GM19468 (cell line): ENCODE results near the gene PALD1.

Source experiments
- ATAC-seq: cut with Tn5 transposase; IDR thresholded peaks from one replicate; pipeline ENCODE4 v1.9.1; 2021; ENCODE audit warnings: mild to moderate bottlenecking, moderate library complexity, moderate number of reproducible peaks; ENCODE audit not compliant: unreplicated experiment; ENCODE audit errors: extremely low read depth

Gene PALD1

DNA sequence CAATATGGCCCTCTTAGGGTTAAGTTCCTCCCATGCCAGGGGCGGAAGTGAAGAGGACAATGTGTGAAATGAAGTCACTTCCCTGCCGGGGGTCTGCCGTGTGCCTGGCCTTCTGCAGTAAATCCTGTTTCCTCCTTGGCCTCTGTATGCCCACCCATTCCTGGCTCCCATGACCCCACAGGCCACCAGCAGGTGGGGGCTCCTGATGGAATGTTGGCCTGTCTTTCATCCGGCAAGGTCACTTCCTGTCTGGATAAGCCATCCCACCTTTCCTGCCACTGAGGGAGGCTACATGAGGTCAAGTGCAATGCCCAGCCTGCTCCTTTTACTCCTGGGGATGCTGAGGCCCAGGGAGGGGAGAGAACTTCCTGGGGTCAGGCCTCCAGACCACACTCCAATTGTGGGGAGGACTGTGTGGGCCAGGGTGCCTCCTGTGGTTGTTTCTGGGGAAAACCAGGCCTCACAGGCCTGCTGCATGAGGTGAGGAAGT is 22.3 kb downstream of the PALD1 start:
- no peak for ATAC-seq

DNA sequence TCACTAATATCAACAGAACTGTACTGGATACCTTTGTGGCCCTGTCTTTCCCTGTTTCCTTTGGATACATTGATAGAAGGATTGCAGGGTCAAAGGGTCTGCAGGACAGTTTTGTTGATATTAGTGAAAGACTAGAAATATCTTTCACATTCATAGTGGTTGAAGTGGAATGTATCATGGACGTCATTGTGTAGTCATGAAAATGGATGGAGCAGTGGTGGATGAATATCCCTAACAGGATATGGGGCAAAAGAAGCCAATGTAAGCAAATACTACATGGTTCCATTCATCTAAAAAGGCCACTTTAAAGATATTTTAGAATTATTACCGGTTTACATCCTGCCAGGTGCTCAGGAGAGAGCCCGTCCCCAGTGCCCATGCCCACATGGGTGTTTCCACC is 23.8 kb downstream of the PALD1 start:
- no peak for ATAC-seq

DNA sequence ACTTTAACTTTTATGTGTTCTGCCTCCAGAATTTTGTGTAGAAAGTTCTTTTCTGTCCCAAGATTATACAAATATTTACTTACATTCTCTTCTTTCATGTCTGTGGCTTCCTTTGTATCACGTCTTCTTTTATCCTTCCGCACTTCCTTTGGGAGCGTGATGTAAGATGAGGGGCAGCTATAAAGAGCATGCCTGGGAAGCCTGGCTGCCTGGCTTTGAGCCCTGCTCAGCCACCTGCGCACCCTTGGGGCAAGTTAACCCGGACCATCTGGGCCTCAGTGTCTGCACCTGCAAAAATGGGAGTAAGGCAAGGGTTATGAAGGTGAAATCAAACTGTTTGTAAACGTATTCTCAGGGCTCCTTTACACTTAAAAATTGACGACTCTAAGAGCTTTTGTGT is 25.2 kb downstream of the PALD1 start:
- no peak for ATAC-seq

DNA sequence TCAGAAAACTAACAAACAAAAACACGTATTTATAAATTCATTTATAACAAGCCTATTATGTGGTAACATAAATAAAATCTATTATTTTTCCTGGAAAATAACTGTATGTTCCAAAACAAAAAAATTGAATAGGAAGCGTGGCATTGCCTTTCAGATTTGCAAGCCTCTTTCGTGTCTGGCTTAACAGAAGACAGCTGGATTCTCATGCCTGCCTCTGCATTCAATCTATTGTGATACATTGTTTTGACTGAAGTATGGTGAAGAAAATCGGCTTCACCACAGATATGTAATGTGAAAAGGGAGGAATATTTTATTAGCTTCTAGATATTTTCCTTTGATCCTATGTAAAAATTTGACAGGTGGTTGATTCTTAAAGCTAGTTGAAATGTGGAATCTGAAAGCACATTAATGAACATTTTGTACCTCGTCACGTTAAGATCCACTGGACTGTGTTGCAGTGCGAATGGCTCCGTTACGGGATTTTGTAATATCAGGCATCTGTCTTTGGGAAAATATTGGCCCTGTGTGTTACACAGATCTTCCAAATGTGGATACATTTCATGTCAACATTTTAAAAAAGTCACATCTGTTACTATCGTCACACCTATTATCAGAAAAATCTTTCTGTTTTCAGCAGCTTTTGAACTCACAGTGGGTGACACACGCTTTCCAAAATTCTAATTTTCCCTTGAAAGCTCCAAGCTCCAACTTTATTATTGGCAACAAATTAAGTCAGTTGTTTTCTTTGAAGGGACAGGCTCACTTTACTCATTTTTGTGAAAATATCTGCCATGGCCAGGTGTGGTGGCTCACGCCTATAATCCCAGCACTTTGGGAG is 26.2 kb downstream of the PALD1 start:
- no peak for ATAC-seq

DNA sequence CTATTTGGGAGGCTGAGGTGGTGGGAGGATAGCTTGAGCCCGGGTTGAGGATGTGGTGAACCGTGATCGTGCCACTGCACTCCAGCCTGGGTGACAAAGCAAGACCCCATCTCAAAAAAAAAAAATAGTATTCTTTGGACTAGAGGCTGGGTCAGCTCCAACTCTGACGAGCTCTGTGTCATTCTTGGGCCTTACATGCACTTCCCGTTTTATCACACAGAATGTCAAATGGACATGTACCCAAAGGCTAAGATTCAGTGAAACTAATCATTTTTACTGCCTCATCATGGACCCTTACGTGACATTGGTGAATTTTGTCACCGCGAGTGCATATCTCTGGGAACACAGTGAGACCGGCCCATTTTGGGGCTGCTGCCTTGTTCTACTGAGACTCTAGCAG is 27.3 kb downstream of the PALD1 start:
- ATAC-seq, result no peak

DNA sequence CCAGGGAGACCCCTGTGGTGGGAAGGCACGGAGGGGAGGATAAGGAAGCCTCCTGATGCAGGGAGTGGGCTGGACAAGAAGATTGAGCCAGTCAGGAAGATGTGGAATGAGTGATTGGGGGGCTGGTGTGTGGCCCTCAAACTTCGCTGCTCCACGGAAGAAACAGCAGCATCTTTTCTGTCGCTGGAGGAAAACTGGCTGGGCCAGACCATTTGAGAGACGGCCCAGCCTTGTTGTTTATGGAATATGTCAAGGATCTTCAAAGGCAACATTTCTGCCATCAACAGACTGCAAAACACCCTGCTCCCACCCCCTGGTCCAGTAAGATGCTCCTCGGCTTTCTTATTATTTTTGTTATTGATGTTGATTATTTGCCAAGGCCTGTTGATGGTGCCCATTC is 29.4 kb downstream of the PALD1 start:
- no peak for ATAC-seq

DNA sequence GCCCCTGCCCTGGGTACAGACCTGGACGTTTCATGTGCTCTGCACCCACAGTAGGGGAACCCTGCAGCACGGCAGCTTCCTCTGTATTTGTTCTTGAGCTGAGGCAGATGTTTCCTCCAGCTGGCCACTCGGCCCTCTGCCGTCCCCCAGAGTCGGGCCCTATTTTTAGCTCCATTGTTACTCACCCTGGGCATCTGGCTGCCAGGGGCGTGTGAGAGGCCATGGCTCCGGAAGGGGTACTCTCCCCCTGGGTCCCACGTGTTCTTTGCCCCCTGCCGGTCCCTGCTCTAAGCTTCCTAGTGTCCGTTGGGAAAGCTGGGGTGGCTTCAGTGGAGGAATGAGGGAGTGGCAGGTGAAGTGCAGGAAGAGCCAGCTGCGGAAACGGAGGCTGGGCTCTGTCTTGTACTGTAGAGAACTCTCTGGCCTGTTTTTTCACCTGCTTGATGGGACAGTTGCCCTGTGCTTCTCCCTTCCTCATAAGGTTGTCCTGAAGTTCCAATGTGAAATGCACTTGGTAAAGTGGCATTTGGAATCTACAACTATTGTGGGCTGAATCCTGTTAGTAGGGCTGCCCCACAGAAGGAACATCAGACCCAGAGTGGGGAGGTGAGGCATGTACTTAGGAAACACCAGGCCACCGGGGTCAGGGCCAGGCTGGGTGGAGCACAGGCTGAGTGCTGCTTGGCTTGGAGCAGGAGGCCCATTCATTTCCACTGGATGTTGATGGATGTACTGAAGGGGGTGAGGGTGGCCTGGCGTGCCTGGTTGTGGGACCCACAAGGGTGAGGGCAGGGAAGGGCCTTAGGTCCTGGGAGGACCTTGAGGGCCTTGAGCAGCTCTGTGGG is 30.6 kb downstream of the PALD1 start:
- no peak for ATAC-seq

DNA sequence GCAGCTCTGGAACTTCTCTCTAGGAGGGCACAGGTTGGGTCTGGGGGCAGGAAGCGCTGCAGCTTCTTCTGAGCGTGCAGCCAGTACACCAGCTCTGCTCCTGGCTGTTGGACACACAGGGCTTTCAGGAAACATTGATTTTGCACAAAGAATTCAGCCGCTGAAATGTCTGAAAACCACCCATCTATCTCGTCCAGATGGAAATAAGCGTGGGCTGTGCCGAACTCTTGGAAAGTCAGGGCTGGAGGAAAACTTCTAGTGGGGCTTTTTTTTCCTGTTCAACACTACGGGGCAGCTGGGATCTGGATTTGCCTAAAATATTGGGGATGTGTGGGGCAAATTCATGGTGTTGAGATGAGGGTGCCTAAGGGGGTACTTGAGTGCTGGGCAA is 31.2 kb downstream of the PALD1 start:
- ATAC-seq, result no peak

DNA sequence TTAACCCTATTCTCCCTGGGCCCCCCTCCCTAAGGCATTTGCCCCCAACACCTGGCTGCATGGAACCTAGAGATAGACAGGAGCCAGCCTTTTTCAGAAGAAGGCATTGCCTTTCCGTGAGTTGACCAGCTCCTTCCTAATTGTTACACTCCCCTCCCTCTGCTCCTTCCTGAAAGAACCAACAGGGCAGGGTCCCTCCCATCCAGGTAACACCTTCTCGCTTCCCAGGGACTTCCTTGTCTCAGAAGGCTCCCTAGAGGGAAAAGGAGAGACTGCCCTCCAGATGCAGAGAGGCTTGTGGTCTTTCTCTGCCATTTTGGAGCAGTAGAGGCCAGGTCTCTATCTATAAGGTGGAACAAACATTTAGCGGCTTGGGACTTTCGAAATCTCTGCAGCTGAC is 31.9 kb downstream of the PALD1 start:
- no peak for ATAC-seq

DNA sequence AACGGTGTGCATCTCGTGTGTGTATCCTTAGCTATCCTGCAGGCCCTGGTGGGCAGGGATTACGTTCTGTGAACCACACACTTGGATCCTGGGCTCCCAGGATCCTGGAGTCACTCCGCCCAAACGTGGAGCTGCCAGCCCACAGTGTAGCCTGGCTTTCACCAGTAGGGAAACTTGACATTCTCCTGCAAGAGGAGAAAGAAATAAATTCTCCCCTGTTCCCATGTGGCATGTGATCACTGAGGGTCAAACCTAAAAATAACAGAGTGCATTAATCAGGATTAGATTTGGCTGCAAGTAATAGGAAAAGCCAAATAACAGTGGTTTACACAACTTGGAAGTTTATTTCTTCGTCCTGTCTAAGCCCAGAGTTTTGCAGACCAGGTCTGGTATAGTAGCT is 32.3 kb downstream of the PALD1 start:
- ATAC-seq, result no peak

DNA sequence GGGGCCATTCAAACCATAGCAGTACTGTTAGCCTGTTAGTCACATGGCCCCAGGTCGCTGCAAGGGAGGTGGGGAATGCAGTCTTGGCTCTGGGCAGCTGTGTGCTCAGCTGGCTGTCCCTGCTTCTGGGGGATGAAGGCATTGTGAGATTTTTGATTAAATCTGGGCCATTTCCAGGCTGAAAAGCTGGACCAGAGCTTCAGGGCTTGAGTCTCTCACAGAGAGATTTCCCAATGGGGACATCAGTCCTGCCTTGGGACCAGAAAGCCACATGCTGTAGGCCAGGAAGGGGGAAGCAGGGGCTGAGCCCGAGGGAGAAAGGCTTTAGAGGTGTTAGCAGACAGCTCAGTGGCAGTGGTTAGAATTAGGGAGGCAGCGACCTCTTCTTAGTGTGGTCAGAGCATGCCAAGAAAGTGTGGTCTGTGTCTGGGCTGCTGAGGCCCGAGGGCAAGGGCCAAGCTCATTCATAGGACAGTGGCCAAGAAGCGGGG is 33.6 kb downstream of the PALD1 start:
- no peak for ATAC-seq

DNA sequence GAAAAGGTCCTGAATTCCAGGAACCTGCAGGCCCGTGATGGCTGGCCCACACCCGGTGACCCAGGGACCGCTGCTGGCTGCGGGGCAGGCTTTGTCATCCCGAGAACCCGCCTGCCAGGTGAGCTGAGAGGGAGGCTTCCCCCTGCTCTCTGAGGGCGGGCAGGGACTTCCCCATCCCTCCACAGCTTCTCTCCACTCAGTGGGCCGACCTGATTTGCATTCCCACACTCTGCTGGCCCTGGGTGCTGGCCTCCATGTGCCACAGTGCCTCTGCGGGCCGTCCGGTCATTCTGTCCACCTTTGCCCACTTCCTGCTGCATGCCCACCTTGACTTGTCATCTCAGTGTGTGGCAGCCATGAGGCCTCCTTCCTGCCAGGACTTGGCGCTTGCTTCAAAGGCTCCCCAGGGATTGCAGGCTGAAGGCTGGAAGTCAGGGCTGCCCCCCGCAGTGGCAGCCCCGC is 35.3 kb downstream of the PALD1 start:
- no peak for ATAC-seq

DNA sequence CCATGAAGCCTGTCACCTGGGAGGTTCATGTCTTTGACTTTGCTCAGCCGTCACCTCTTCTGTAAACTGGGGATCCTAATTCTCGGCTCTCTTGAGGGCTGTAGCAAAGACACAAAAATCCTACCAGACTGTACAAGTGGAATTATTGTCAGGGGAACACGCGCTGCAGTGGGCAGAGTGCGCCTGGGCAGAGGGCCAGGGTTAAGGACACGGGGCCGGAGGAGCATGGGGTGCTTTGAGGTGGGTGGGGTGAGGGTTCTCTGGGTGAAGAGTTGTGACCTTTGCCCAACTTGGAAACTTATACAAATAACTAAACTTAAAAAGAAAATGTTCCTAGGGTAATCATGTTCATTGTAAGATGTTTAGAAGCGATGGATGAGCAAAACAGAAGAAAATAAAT is 36.0 kb downstream of the PALD1 start:
- ATAC-seq, result no peak

DNA sequence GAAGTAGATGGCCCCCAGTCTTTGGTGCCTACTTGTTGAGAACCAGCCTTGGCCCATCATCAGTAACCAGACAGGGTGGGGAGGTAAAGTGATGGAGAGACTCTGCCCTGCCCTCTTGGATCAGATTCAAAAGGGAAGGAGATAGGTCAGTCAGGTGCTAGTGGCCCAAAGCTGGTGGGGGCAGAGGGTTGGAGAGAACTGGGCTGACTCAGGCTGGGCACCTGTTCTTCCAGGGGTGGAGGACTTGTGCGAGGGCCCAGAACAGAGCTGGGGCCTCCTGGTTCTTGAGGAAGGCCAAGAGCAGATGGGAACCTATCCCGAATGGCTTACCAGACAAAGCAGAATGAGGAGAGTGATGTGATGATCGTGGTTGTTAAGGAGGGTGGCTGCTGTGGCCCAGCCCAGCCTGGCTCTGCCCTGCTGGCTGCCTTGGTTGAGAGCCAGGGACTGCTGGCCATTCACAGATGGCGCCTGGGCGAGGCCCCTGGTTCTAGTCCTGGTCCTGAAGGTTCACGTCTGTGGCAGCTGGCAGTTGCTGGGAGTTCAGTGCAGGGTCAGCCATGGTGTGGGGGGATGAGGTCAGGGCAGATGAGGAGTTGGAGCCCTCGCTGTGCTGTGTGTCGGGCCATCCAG is 36.6 kb downstream of the PALD1 start:
- no peak for ATAC-seq

DNA sequence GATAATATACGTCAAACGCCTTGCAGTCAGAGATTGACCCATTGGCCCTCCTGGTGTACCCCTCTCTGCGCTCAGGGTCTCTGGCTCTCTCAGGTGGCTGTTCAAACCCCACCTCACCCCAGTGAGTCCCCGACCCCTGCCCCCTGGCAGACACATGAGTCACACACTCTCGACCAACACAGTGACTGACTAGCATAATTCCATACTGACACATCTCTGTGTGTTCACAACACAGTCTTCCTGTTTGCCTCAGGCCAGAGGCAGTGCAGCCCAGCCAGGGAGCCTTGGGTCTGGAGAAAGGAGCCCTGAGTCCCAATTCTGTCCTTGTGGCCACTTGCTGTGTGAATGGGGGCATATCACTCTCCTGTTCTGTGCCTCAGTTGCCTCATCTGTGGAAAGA is 40.1 kb downstream of the PALD1 start:
- no peak for ATAC-seq

DNA sequence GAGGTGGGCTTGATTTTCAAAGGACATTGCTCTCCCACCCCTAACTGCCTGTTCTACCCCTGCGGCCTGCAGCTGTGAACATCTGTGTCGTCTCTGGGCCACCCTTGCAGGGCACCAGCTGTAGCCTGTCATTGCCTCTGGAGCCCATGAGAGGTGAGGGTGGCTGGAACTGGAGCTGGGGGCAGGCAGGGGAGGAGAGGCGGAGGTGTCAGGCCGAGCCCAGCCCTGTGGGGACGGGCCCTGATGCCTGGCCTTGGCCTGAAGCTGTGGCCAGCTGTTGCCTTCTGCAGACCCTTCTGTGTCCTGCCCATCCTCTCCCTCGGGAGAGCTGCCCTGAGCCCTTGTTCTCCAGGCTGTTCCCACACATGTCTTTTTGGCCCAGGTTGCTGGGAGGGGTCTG is 44.5 kb downstream of the PALD1 start:
- no peak for ATAC-seq

DNA sequence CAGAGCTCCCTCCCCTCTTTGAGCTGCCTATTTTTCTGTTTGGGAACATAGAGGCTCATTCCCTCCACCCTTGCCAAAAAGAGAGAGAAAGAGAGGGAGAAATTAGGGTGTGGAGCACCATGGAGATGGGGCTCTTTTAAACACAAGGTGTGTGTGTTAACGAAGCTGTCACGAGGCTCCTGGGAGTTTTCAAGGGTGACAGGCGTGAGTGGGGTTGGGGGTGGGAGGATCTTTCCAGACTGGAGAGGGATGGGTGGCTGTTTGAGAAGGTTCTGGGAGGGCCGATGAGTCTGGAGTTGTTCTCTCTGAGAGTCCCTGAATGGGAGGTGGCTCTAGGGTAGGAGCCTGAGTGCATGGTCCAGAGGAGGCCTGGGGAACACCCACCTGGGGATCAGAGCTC is 45.0 kb downstream of the PALD1 start:
- no peak for ATAC-seq

DNA sequence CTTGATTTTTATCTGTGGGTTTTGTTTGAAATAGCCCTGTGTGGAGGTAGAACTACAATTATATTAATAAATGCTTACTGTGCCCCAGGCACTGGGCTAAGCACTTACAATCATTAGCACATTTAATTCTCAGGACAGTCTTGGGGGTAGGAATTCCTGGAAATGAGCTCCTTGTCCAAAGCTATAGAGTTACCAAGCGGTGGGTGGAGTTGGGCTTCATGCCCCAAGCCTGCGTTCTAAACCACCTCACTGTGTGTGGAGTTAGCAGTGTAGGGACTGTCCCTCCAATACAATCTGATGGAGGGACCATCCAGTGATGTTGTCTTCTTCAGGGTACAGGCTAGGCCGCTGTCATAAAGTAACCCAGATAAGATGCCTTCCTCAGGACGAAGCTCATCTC is 49.7 kb downstream of the PALD1 start:
- ATAC-seq, result no peak

DNA sequence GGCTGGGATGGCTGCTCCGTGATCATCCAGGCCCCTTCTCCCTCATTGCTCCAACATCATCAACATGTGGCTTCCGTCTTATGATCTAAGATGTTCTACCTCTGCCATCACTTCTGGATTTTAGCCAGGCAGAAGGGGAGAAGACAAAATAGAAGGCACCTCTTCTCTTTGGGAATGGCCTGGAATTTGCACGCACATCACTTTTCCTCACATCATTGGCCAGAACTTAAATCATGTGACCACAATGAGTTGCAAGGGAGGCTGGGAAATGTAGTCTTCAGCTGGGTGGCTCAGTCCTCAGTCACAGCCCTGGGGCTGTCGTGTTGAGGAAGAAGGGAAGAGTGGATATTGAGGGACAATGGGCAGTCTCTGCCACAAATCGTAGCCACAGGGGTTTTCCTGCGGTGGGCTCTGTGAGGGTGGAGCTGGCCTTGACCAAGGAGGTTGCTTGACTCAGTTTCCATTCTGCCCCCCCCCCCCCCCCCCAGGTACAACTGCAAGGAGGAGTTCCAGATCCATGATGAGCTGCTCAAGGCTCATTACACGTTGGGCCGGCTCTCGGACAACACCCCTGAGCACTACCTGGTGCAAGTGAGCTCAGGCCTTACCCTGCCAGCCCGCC is 50.3 kb downstream of the PALD1 start:
- ATAC-seq, result no peak

DNA sequence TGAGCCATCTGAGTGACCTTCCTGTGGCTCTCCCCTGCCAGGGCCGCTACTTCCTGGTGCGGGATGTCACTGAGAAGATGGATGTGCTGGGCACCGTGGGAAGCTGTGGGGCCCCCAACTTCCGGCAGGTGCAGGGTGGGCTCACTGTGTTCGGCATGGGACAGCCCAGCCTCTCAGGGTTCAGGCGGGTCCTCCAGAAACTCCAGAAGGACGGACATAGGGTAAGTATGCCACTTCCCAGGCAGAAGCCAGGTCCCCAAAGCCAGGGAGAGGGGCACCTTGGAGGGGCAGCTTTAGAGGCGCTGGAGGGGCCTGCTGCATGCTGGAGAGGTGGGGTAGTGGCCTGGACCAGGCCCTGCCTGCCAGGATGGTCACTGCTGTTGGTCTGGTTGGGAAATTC is 51.3 kb downstream of the PALD1 start:
- no peak for ATAC-seq
